HepG2 (cell line): ENCODE data around the gene EPSTI1. TPM values are rescaled to one million over a fixed set of nuclear protein-coding genes. Genes with fewer than 3 reads are reported as not detected.

Experiments used
- ARID5B ChIP-seq: IDR thresholded peaks from 2 replicates; pipeline ENCODE4 v1.4.0; 2020; ENCODE audit warnings: mild to moderate bottlenecking, missing genetic modification reagents
- MED13 ChIP-seq: sonication (generic); formaldehyde crosslinking; IDR thresholded peaks from 2 replicates; pipeline ENCODE4 v1.5.0; 2020; ENCODE audit warnings: missing genetic modification reagents
- MYPOP ChIP-seq: sonication (generic); formaldehyde crosslinking; IDR thresholded peaks from 2 replicates; pipeline ENCODE4 v1.8.1; 2023; ENCODE audit warnings: mild to moderate bottlenecking, moderate library complexity, missing genetic modification reagents
- NR2F2 ChIP-seq: IDR thresholded peaks from 2 replicates; pipeline ENCODE4 v1.6.1; 2012; ENCODE audit warnings: low read depth, inconsistent platforms, borderline replicate concordance
- PRMT3 ChIP-seq: sonication (generic); formaldehyde crosslinking; IDR thresholded peaks from 2 replicates; pipeline ENCODE4 v1.8.1; 2022; ENCODE audit warnings: low read depth, mild to moderate bottlenecking, moderate library complexity, missing genetic modification reagents, borderline replicate concordance
- TBX3 ChIP-seq: fragments of 450-650 bp; IDR thresholded peaks from 2 replicates; pipeline ENCODE4 v1.6.1; 2017; ENCODE audit warnings: antibody characterized with exemption, mild to moderate bottlenecking, inconsistent platforms, borderline replicate concordance
- TOE1 ChIP-seq: sonication (generic); formaldehyde crosslinking; IDR thresholded peaks from 2 replicates; pipeline ENCODE4 v1.4.0; 2020; ENCODE audit warnings: mild to moderate bottlenecking, missing genetic modification reagents
- WIZ ChIP-seq: sonication (generic); formaldehyde crosslinking; IDR thresholded peaks from 2 replicates; pipeline ENCODE4 v1.5.1; 2020; ENCODE audit warnings: mild to moderate bottlenecking, missing genetic modification reagents
- YEATS4 ChIP-seq: sonication (generic); formaldehyde crosslinking; IDR thresholded peaks from 2 replicates; pipeline ENCODE4 v1.4.0; 2020; ENCODE audit warnings: missing genetic modification reagents, borderline replicate concordance
- ZBTB3 ChIP-seq: sonication (generic); formaldehyde crosslinking; IDR thresholded peaks from 2 replicates; pipeline ENCODE4 v1.4.0; 2020; ENCODE audit warnings: low read depth, mild to moderate bottlenecking, moderate library complexity, missing genetic modification reagents, borderline replicate concordance
- ZNF460 ChIP-seq: sonication (generic); formaldehyde crosslinking; IDR thresholded peaks from 2 replicates; pipeline ENCODE4 v1.5.1; 2020; ENCODE audit warnings: missing genetic modification reagents, mild to moderate bottlenecking, borderline replicate concordance
- ZNF768 ChIP-seq: sonication (generic); formaldehyde crosslinking; IDR thresholded peaks from 2 replicates; pipeline ENCODE4 v1.4.0; 2020; ENCODE audit warnings: missing genetic modification reagents
- ZSCAN29 ChIP-seq: sonication (generic); formaldehyde crosslinking; conservative IDR thresholded peaks from 2 replicates; pipeline ENCODE4 v1.4.0; 2020; ENCODE audit warnings: mild to moderate bottlenecking, missing genetic modification reagents
- polyA plus RNA-seq, 8 experiments: library from polyadenylated mRNA; depleted of rRNA in 3 of 8; stranded (reverse) in 7 of 8; unstranded in 1 of 8; fragments of >200 nt; fragmentation: Illumina TruSeq in 4 of 8; extraction: Trizol in 4 of 8; gene quantifications; 2 replicates each; pipeline versions ENCODE4 v1.2.1 to v1.2.3, GENCODE V29; 2011 to 2016; ENCODE audit warnings: low read depth in 4 of 8, missing spikeins in 1 of 8, mixed read lengths in 1 of 8; ENCODE audit not compliant: insufficient read depth in 1 of 8
- total RNA-seq, 5 experiments: library from RNA; depleted of rRNA; stranded (reverse); fragments of >200 nt; fragmentation: Illumina TruSeq; extraction: Trizol; gene quantifications; 2 replicates each; pipeline ENCODE4 v1.2.3, GENCODE V29; 2016; ENCODE audit warnings: low read depth in 1 of 5
- TF ChIP-seq, protein P1 (sequence below): sonication (generic); formaldehyde crosslinking; IDR thresholded peaks from 2 replicates; pipeline ENCODE4 v1.4.0; 2020; ENCODE audit warnings: missing genetic modification reagents, mild to moderate bottlenecking, borderline replicate concordance
- TF ChIP-seq, protein P2 (sequence below), 2 experiments: IDR thresholded peaks; 2 replicates each; pipeline ENCODE4 v1.6.1; 2011 to 2012; ENCODE audit warnings: low read length in 2 of 2, borderline replicate concordance in 1 of 2, low read depth in 1 of 2, mild to moderate bottlenecking in 1 of 2, moderate library complexity in 1 of 2

Gene EPSTI1
- total and polyA plus RNA-seq, 2 of the 13 experiments (the other 11 are each of a cell fraction or from before 2014, with no cell fraction given) = 0.03 TPM; not detected in 1

DNA sequence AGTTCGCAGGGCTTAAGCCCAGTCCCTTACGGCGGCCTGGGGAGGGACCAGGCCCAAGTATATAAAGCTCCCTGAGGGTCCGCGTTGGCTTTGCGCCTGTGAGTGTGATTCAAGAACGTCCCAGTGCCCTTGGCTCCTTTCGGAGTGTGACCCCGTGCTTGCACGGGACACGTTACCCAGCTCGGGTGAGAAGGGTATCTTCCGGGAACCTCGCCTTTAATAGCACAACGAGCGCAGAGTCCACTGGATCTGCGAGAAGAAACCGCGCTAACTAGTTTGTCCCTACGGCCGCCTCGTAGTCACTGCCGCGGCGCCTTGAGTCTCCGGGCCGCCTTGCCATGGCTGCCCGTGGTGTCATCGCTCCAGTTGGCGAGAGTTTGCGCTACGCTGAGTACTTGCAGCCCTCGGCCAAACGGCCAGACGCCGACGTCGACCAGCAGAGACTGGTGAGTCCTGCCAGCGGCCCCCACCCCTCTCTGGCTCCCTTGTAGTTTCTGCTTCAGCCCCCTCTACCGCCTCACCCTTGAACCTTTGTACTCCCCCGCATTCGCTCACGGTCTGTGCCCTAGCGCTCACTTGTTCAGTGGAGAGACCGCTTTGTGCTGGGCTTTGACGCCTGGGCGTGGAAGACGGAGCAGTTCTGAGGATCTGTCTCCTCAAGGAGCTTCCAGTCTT is 31.4 kb upstream of the EPSTI1 start, which contains the start of gene DNAJC15 (continued):
- TF ChIP-seq, protein P1, sequence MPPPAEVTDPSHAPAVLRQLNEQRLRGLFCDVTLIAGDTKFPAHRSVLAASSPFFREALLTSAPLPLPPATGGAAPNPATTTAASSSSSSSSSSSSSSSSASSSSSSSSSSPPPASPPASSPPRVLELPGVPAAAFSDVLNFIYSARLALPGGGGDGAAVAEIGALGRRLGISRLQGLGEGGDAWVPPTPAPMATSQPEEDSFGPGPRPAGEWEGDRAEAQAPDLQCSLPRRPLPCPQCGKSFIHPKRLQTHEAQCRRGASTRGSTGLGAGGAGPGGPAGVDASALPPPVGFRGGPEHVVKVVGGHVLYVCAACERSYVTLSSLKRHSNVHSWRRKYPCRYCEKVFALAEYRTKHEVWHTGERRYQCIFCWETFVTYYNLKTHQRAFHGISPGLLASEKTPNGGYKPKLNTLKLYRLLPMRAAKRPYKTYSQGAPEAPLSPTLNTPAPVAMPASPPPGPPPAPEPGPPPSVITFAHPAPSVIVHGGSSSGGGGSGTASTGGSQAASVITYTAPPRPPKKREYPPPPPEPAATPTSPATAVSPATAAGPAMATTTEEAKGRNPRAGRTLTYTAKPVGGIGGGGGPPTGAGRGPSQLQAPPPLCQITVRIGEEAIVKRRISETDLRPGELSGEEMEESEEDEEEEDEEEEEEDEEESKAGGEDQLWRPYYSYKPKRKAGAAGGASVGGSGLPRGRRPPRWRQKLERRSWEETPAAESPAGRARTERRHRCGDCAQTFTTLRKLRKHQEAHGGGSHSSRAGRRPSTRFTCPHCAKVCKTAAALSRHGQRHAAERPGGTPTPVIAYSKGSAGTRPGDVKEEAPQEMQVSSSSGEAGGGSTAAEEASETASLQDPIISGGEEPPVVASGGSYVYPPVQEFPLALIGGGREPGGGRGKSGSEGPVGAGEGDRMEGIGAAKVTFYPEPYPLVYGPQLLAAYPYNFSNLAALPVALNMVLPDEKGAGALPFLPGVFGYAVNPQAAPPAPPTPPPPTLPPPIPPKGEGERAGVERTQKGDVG (CRISPR knock-in tag) = peak; percentile 42; the same call in 1 of the 2 replicates
- TF ChIP-seq NR2F2 (0 out of 2 replicates have a peak, but pooled peaks have one; percentile 15), ZSCAN29 (0 out of 2 replicates have a peak, but pooled peaks have one; percentile 41), TBX3 (0 out of 2 replicates have a peak, but pooled peaks have one; percentile 23), ZNF460 (CRISPR knock-in tag) (no peak), ZNF768 (CRISPR knock-in tag) (peak; percentile 74; the same call in 1 of the 2 replicates), YEATS4 (CRISPR knock-in tag) (0 out of 2 replicates have a peak, but pooled peaks have one; percentile 70), WIZ (CRISPR knock-in tag) (peak; percentile 60; the same call in 1 of the 2 replicates), ZBTB3 (CRISPR knock-in tag) (no peak), MYPOP (peak; percentile 89), PRMT3 (CRISPR knock-in tag) (no peak), ARID5B (CRISPR knock-in tag) (peak; percentile 64), MED13 (no peak), TOE1 (CRISPR knock-in tag) (no peak)
- TF ChIP-seq, protein P2, sequence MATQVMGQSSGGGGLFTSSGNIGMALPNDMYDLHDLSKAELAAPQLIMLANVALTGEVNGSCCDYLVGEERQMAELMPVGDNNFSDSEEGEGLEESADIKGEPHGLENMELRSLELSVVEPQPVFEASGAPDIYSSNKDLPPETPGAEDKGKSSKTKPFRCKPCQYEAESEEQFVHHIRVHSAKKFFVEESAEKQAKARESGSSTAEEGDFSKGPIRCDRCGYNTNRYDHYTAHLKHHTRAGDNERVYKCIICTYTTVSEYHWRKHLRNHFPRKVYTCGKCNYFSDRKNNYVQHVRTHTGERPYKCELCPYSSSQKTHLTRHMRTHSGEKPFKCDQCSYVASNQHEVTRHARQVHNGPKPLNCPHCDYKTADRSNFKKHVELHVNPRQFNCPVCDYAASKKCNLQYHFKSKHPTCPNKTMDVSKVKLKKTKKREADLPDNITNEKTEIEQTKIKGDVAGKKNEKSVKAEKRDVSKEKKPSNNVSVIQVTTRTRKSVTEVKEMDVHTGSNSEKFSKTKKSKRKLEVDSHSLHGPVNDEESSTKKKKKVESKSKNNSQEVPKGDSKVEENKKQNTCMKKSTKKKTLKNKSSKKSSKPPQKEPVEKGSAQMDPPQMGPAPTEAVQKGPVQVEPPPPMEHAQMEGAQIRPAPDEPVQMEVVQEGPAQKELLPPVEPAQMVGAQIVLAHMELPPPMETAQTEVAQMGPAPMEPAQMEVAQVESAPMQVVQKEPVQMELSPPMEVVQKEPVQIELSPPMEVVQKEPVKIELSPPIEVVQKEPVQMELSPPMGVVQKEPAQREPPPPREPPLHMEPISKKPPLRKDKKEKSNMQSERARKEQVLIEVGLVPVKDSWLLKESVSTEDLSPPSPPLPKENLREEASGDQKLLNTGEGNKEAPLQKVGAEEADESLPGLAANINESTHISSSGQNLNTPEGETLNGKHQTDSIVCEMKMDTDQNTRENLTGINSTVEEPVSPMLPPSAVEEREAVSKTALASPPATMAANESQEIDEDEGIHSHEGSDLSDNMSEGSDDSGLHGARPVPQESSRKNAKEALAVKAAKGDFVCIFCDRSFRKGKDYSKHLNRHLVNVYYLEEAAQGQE (IDR thresholded peaks at IDR 0.05; ENCODE audit: borderline replicate concordance in 1 of 2, low read depth in 1 of 2, low read length in 2 of 2) = peak in 1 of 2 experiments; percentile 38; a peak in 1 of 4 replicates
